Thyroid gland (tissue), 4 donors: ENCODE results near the gene MYLK4.

Experiments used
- POLR2A ChIP-seq, 2 donors: fragments of 450-650 bp; IDR thresholded peaks; one replicate each; pipeline ENCODE4 v1.6.1; 2017; ENCODE audit warnings: antibody characterized with exemption in 2 of 2, mild to moderate bottlenecking in 2 of 2, moderate library complexity in 1 of 2
- TF ChIP-seq, protein P1 (sequence below), 6 experiments: fragments of 200-600 bp in 3 of 6; fragments of 450-650 bp in 3 of 6; sonication (generic) in 3 of 6; IDR thresholded peaks; one replicate each; pipeline ENCODE4 v1.5.1; 2016 to 2019; ENCODE audit warnings: antibody characterized with exemption in 6 of 6, mild to moderate bottlenecking in 2 of 6, inconsistent platforms in 1 of 6, moderate library complexity in 1 of 6

- TF ChIP-seq POLR2A (IDR thresholded peaks at IDR 0.05): no peak
- TF ChIP-seq, protein P1, sequence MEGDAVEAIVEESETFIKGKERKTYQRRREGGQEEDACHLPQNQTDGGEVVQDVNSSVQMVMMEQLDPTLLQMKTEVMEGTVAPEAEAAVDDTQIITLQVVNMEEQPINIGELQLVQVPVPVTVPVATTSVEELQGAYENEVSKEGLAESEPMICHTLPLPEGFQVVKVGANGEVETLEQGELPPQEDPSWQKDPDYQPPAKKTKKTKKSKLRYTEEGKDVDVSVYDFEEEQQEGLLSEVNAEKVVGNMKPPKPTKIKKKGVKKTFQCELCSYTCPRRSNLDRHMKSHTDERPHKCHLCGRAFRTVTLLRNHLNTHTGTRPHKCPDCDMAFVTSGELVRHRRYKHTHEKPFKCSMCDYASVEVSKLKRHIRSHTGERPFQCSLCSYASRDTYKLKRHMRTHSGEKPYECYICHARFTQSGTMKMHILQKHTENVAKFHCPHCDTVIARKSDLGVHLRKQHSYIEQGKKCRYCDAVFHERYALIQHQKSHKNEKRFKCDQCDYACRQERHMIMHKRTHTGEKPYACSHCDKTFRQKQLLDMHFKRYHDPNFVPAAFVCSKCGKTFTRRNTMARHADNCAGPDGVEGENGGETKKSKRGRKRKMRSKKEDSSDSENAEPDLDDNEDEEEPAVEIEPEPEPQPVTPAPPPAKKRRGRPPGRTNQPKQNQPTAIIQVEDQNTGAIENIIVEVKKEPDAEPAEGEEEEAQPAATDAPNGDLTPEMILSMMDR (IDR thresholded peaks at IDR 0.05): no peak
Measured at GRCh38 chr6:2652611-2653010, 98.1 kb downstream of the MYLK4 start.
